Panc1 (cell line): ENCODE results near the gene ANKH. TPM values are rescaled to one million over a fixed set of nuclear protein-coding genes. Genes with fewer than 3 reads are reported as not detected.

Experiments used
- ATAC-seq: fragments of 200-7000 bp; cut with Tn5 transposase; 2 replicates; pipeline ENCODE4 v1.9.1; 2020; ENCODE audit warnings: mild to moderate bottlenecking, moderate library complexity
- BruUV-seq: library from RNA; stranded (reverse); fragments of 400-500 nt; replicated peaks from 2 replicates; lab custom pipeline; 2021; lab: Mats Ljungman, UMichigan
- CTCF ChIA-PET: fragments of 300-600 bp; sonication (Branson Sonifier 250); formaldehyde crosslinking; loops from one replicate; lab custom pipeline; 2022; ENCODE audit warnings: antibody characterized with exemption; lab: Charles Lee
- POLR2A ChIA-PET: fragments of 300-600 bp; sonication (Branson Sonifier 250); formaldehyde crosslinking; loops from one replicate; lab custom pipeline; 2022; ENCODE audit warnings: antibody characterized with exemption; lab: Charles Lee
- DNase-seq: peaks from one replicate; pipeline ENCODE4 v3.0.0-alpha.2; 2010; ENCODE audit warnings: low read depth, low spot score
- H3K27ac ChIP-seq: 2 replicates; pipeline ENCODE4 v1.5.1; 2011; ENCODE audit warnings: mild to moderate bottlenecking, low read length, inconsistent platforms
- H3K27me3 ChIP-seq: fragments of 200-500 bp; sonication (Bioruptor generic); 2 replicates; pipeline ENCODE4 v1.6.0; 2014; ENCODE audit warnings: low read length, inconsistent platforms; ENCODE audit not compliant: control insufficient read depth, insufficient read depth
- H3K36me3 ChIP-seq: fragments of 200-500 bp; sonication (Bioruptor generic); 2 replicates; pipeline ENCODE4 v1.5.1; 2014; ENCODE audit warnings: inconsistent platforms, mild to moderate bottlenecking, low read length, moderate library complexity; ENCODE audit not compliant: control insufficient read depth, insufficient read depth
- H3K4me1 ChIP-seq: 2 replicates; pipeline ENCODE4 v1.5.1; 2011; ENCODE audit warnings: inconsistent platforms, mild to moderate bottlenecking, low read length, moderate library complexity; ENCODE audit not compliant: control insufficient read depth, insufficient read depth
- H3K4me3 ChIP-seq, 2 experiments: 2 replicates each; pipeline ENCODE4 v1.5.1; 2011 to 2012; ENCODE audit warnings: low read depth in 2 of 2, low read length in 2 of 2, mild to moderate bottlenecking in 2 of 2, inconsistent platforms in 1 of 2, moderate library complexity in 1 of 2
- H3K9me3 ChIP-seq: fragments of 200-500 bp; sonication (Bioruptor generic); 2 replicates; pipeline ENCODE4 v1.5.1; 2014; ENCODE audit warnings: low read depth, mild to moderate bottlenecking, inconsistent platforms, low read length, moderate library complexity; ENCODE audit not compliant: control insufficient read depth, insufficient read depth
- POLR2AphosphoS5 ChIP-seq: IDR thresholded peaks from 2 replicates; pipeline ENCODE4 v1.6.1; 2012; ENCODE audit warnings: mild to moderate bottlenecking, low read depth, low read length, moderate library complexity
- SIN3A ChIP-seq: IDR thresholded peaks from 2 replicates; pipeline ENCODE4 v1.6.1; 2012; ENCODE audit warnings: low read depth, mild to moderate bottlenecking, low read length, moderate library complexity, borderline replicate concordance; ENCODE audit not compliant: insufficient read depth
- TCF7L2 ChIP-seq: IDR thresholded peaks from 2 replicates; pipeline ENCODE4 v1.6.1; 2011; ENCODE audit warnings: mild to moderate bottlenecking, low read depth, low read length, inconsistent platforms
- in situ Hi-C: cut with HindIII; loops from 2 replicates; pipeline ENCODE4 v1.10.0; 2016; ENCODE audit warnings: low sequenced_read_pairs, low pct_unique_long_range_greater_than_20kb
- intact Hi-C: fragments of 100-400 bp; cut with micrococcal nuclease; formaldehyde crosslinking; loops from one replicate; pipeline ENCODE4 v1.10.0; 2022; ENCODE audit not compliant: unreplicated experiment
- total RNA-seq: library from RNA; stranded (reverse); gene quantifications from one replicate; pipeline ENCODE4 v1.2.1, GENCODE V29; 2021; ENCODE audit not compliant: unreplicated experiment
- TF ChIP-seq, protein P1 (sequence below), 2 experiments: IDR thresholded peaks; 2 replicates each; pipeline ENCODE4 v1.6.1; 2011 to 2012; ENCODE audit warnings: low read depth in 2 of 2, control low read depth in 1 of 2, low read length in 1 of 2, mild to moderate bottlenecking in 1 of 2, moderate library complexity in 1 of 2; ENCODE audit not compliant: insufficient read depth in 1 of 2
- TF ChIP-seq, protein P2 (sequence below): fragments of 450-650 bp; IDR thresholded peaks from 2 replicates; pipeline ENCODE4 v1.5.1; 2017; ENCODE audit warnings: mild to moderate bottlenecking

ANKH gene
- total RNA-seq, 1 experiment from 2014 or later: 11.2 TPM

DNA sequence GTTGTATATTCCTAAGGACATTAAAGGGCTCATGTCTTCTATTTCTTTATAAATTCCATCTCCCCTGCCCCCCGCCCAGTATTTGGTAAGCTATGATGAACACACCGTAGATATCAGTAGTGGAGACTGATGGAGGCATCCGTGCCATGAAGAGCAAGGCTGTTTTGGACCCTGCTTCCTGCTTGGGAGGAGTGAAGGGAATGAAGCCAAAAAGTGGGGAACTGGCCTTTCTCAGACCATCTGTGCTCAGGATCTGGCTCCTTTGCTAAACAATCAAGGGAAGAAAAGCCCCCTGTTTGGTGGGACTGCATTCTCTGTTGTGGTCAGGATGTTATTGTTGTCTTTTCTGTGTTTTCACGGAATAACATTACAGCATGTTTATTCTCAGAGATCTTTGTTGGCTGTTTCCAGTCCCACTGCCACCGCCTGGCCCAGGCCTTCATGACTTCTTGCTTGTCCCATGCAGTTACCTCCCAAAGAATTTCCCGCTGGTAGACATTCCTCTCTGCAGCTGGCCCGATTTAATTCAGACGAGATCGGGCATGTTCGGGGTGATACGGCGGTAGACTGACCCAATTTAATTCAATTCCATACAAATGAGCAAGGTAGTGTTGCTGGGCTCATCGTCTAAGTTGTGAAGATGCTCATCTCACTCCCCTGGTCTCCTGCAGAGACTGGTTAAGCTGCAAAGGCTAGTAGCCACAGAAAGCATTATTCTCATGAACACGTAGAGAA, 31.4 kb upstream of the ANKH start:
- ChIA-PET POLR2A (no interaction called here), CTCF (no interaction called here)
- Histone ChIP-seq H3K27me3 (peaks cover 10% of the 10 kb centered on the region; the same call in 1 of the 2 replicates), H3K36me3 (no peaks in the 10 kb centered on the region), H3K9me3 (no peaks in the 10 kb centered on the region), H3K4me3 (no peak overlapping the region), H3K27ac (no peak overlapping the region), H3K4me1 (no peaks in the 10 kb centered on the region)
- ATAC-seq (no peak), DNase-seq (no peak)
- TF ChIP-seq, protein P1, sequence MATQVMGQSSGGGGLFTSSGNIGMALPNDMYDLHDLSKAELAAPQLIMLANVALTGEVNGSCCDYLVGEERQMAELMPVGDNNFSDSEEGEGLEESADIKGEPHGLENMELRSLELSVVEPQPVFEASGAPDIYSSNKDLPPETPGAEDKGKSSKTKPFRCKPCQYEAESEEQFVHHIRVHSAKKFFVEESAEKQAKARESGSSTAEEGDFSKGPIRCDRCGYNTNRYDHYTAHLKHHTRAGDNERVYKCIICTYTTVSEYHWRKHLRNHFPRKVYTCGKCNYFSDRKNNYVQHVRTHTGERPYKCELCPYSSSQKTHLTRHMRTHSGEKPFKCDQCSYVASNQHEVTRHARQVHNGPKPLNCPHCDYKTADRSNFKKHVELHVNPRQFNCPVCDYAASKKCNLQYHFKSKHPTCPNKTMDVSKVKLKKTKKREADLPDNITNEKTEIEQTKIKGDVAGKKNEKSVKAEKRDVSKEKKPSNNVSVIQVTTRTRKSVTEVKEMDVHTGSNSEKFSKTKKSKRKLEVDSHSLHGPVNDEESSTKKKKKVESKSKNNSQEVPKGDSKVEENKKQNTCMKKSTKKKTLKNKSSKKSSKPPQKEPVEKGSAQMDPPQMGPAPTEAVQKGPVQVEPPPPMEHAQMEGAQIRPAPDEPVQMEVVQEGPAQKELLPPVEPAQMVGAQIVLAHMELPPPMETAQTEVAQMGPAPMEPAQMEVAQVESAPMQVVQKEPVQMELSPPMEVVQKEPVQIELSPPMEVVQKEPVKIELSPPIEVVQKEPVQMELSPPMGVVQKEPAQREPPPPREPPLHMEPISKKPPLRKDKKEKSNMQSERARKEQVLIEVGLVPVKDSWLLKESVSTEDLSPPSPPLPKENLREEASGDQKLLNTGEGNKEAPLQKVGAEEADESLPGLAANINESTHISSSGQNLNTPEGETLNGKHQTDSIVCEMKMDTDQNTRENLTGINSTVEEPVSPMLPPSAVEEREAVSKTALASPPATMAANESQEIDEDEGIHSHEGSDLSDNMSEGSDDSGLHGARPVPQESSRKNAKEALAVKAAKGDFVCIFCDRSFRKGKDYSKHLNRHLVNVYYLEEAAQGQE (IDR thresholded peaks at IDR 0.05; ENCODE audit: insufficient read depth in 1 of 2, low read depth in 2 of 2, low read length in 1 of 2): no peak
- in situ Hi-C loops: no loop called here
- intact Hi-C loops: no loop called here
- no TSS peak for BruUV-seq

DNA sequence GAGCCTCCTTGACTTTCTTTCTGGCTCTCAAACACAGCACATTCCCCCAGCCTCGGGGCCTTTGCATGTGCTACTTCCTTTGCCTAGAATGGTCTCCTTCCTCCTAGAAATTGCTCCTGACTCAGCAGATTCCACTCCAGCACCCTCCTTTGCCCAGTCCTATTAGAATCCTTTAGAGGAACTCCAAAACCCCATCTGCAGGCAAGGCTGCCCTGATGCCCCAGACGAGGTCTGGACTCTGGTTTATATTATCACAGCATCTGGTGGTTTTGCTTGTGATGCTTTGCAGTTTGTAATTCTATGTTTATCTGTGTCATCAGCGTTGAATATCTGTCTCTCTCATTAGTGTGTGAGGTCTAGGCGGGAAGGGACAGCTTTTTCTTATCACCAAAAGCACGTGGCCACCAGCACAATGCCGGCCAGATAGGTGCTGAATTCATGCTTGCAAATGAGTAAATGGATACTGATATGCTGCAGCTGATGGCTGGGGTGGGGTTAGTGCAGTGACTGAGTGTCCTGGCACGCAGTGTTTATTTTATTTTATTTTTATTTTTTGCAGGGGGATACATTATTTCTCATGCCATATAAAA, 30.0 kb upstream of the ANKH start:
- Histone ChIP-seq H3K27ac (no peak overlapping the region), H3K27me3 (peaks cover 10% of the 10 kb centered on the region; the same call in 1 of the 2 replicates), H3K4me3 (no peak overlapping the region), H3K36me3 (no peaks in the 10 kb centered on the region), H3K9me3 (no peaks in the 10 kb centered on the region), H3K4me1 (no peaks in the 10 kb centered on the region)
- ChIA-PET POLR2A (interaction anchor here (0.7 kb wide), 1 partner anchor 193 kb away, joined by 9 read pairs; no protein-coding TSS in a partner anchor), CTCF (no interaction called here)
- no TSS peak for BruUV-seq
- DNase-seq (no peak), ATAC-seq (no peak)
- in situ Hi-C loops (no loop called here), intact Hi-C loops (no loop called here)
- no peak for TF ChIP-seq SIN3A
- TF ChIP-seq, protein P1 (IDR thresholded peaks at IDR 0.05; ENCODE audit: insufficient read depth in 1 of 2, low read depth in 2 of 2, low read length in 1 of 2): no peak
- TF ChIP-seq POLR2AphosphoS5: no peak
- TF ChIP-seq, protein P2, sequence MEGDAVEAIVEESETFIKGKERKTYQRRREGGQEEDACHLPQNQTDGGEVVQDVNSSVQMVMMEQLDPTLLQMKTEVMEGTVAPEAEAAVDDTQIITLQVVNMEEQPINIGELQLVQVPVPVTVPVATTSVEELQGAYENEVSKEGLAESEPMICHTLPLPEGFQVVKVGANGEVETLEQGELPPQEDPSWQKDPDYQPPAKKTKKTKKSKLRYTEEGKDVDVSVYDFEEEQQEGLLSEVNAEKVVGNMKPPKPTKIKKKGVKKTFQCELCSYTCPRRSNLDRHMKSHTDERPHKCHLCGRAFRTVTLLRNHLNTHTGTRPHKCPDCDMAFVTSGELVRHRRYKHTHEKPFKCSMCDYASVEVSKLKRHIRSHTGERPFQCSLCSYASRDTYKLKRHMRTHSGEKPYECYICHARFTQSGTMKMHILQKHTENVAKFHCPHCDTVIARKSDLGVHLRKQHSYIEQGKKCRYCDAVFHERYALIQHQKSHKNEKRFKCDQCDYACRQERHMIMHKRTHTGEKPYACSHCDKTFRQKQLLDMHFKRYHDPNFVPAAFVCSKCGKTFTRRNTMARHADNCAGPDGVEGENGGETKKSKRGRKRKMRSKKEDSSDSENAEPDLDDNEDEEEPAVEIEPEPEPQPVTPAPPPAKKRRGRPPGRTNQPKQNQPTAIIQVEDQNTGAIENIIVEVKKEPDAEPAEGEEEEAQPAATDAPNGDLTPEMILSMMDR: no peak
- no peak for TF ChIP-seq TCF7L2
